Fibroblast of lung (primary cell): ENCODE results near the gene TUFT1. TPM values are rescaled to one million over a fixed set of nuclear protein-coding genes. Genes with fewer than 3 reads are reported as not detected.

Source experiments
- DNase-seq, 2 donors: peaks; one replicate each; pipeline versions ENCODE4 v3.0.0 to v3.0.0-alpha.2; 2010; ENCODE audit warnings: low read depth in 2 of 2
- H2AFZ ChIP-seq: 2 replicates; pipeline ENCODE4 v1.5.1; 2012; ENCODE audit warnings: low read length, control low read depth, inconsistent platforms
- H3K27ac ChIP-seq: 2 replicates; pipeline ENCODE4 v1.5.1; 2011; ENCODE audit warnings: low read length, control low read depth; ENCODE audit not compliant: insufficient read depth
- H3K27me3 ChIP-seq: 2 replicates; pipeline ENCODE4 v1.5.1; 2011; ENCODE audit warnings: mild to moderate bottlenecking, low read length; ENCODE audit not compliant: control insufficient read depth, insufficient read depth
- H3K36me3 ChIP-seq: 2 replicates; pipeline ENCODE4 v1.5.1; 2011; ENCODE audit warnings: low read length; ENCODE audit not compliant: control insufficient read depth, insufficient read depth
- H3K4me1 ChIP-seq: 2 replicates; pipeline ENCODE4 v1.5.1; 2011; ENCODE audit warnings: low read length; ENCODE audit not compliant: control insufficient read depth, insufficient read depth; ENCODE audit errors: extremely low read depth
- H3K4me2 ChIP-seq: 2 replicates; pipeline ENCODE4 v1.5.1; 2011; ENCODE audit warnings: low read length, control low read depth; ENCODE audit not compliant: insufficient read depth; ENCODE audit errors: extremely low read depth
- H3K4me3 ChIP-seq, 4 experiments: fragments of 200-600 bp in 1 of 4; sonication (generic) in 1 of 4; replicated peaks in 1 of 4; 2 replicates each; pipeline ENCODE4 v1.5.1; 2011 to 2016; ENCODE audit warnings: low read length in 4 of 4, low read depth in 3 of 4, mild to moderate bottlenecking in 3 of 4, control low read depth in 2 of 4, inconsistent platforms in 1 of 4, mixed read lengths in 1 of 4; ENCODE audit not compliant: insufficient read depth in 1 of 4; ENCODE audit errors: control extremely low read depth in 1 of 4
- H3K79me2 ChIP-seq: 2 replicates; pipeline ENCODE4 v1.5.1; 2012; ENCODE audit warnings: mild to moderate bottlenecking, low read length, inconsistent platforms; ENCODE audit not compliant: control insufficient read depth, insufficient read depth
- H3K9ac ChIP-seq: 2 replicates; pipeline ENCODE4 v1.5.1; 2011; ENCODE audit warnings: mild to moderate bottlenecking, low read length, control low read depth; ENCODE audit not compliant: insufficient read depth
- H3K9me3 ChIP-seq: 2 replicates; pipeline ENCODE4 v1.5.1; 2012; ENCODE audit warnings: low read depth, low read length; ENCODE audit not compliant: control insufficient read depth, insufficient read depth
- H4K20me1 ChIP-seq: 2 replicates; pipeline ENCODE4 v1.5.1; 2011; ENCODE audit warnings: low read length; ENCODE audit not compliant: control insufficient read depth, insufficient read depth; ENCODE audit errors: extremely low read depth
- CTCF ChIP-seq, 2 donors: IDR thresholded peaks in 1 of 2; conservative IDR thresholded peaks in 1 of 2; 1 replicate in 1 of 2; 2 replicates in 1 of 2; pipeline ENCODE4 v1.5.1; 2011 to 2012; ENCODE audit warnings: low read length in 2 of 2, control low read depth in 1 of 2, inconsistent platforms in 1 of 2, low read depth in 1 of 2, mild to moderate bottlenecking in 1 of 2
- EZH2 ChIP-seq: IDR thresholded peaks from 2 replicates; pipeline ENCODE4 v1.5.1; 2012; ENCODE audit warnings: low read length, control low read depth, mild to moderate bottlenecking; ENCODE audit errors: missing control alignments
- polyA plus RNA-seq, 2 donors: library from polyadenylated mRNA; depleted of rRNA in 1 of 2; stranded (reverse) in 1 of 2; unstranded in 1 of 2; fragments of >200 nt; gene quantifications; 2 replicates each; pipeline ENCODE4 v1.2.1, GENCODE V29; 2011 to 2012; ENCODE audit warnings: missing spikeins in 1 of 2
- total RNA-seq: library from RNA; depleted of rRNA; stranded (reverse); fragments of >200 nt; gene quantifications from 2 replicates; pipeline ENCODE4 v1.2.1, GENCODE V29; 2014

Gene TUFT1
- total and polyA plus RNA-seq, 2 donors (not counting 1 experiment from before 2014, with no cell fraction given): 18.2 to 24.7 TPM

- Histone ChIP-seq H3K9ac (no peak overlapping the region), H3K79me2 (no peaks in the 10 kb centered on the region), H3K4me2 (no peak overlapping the region), H3K27me3 (no peaks in the 10 kb centered on the region), H2AFZ (no peak overlapping the region), H3K27ac (peak overlapping the region; percentile 37), H3K9me3 (no peaks in the 10 kb centered on the region), H3K4me3 (no peak overlapping the region), H3K4me1 (peaks cover 11% of the 10 kb centered on the region), H4K20me1 (no peaks in the 10 kb centered on the region), H3K36me3 (no peaks in the 10 kb centered on the region)
- no peak for TF ChIP-seq EZH2
- no peak for TF ChIP-seq CTCF (conservative IDR thresholded peaks at IDR 0.05 in 1 of 2, IDR thresholded peaks at IDR 0.05 in 1 of 2; ENCODE audit: low read depth in 1 of 2, low read length in 2 of 2)
- DNase-seq: no peak
Observed at GRCh38 chr1:151536499-151536898, 3.6 kb upstream of the TUFT1 start.

GRCh38 chr1:151537112-151537511, 3.0 kb upstream of the TUFT1 start:
- Histone ChIP-seq H3K79me2 (no peaks in the 10 kb centered on the region), H3K4me1 (peaks cover 11% of the 10 kb centered on the region), H3K4me3 (no peak overlapping the region), H3K36me3 (no peaks in the 10 kb centered on the region), H3K4me2 (no peak overlapping the region), H3K9ac (no peak overlapping the region), H3K27ac (peak overlapping the region; percentile 59), H2AFZ (no peak overlapping the region), H4K20me1 (no peaks in the 10 kb centered on the region), H3K27me3 (no peaks in the 10 kb centered on the region), H3K9me3 (no peaks in the 10 kb centered on the region)
- DNase-seq: peak; percentile 98 to 99
- TF ChIP-seq CTCF (conservative IDR thresholded peaks at IDR 0.05 in 1 of 2, IDR thresholded peaks at IDR 0.05 in 1 of 2; ENCODE audit: low read depth in 1 of 2, low read length in 2 of 2): no peak

- Histone ChIP-seq H3K36me3 (no peaks in the 10 kb centered on the region), H3K79me2 (no peaks in the 10 kb centered on the region), H3K27me3 (no peaks in the 10 kb centered on the region), H3K4me2 (peak overlapping the region; percentile 46), H2AFZ (no peak overlapping the region), H3K9ac (no peak overlapping the region), H3K4me3 (peak overlapping the region in 3 of 4 experiments; percentile 70 to 87 (median 76)), H3K27ac (peak overlapping the region; percentile 36), H3K9me3 (no peaks in the 10 kb centered on the region), H3K4me1 (peaks cover 18% of the 10 kb centered on the region), H4K20me1 (no peaks in the 10 kb centered on the region)
- TF ChIP-seq EZH2: no peak
- no peak for TF ChIP-seq CTCF (conservative IDR thresholded peaks at IDR 0.05 in 1 of 2, IDR thresholded peaks at IDR 0.05 in 1 of 2; ENCODE audit: low read depth in 1 of 2, low read length in 2 of 2)
- peak; percentile 98 for DNase-seq
Observed at GRCh38 chr1:151539321-151540020, 638 bp upstream of the TUFT1 start.
